K562 (cell line): ENCODE data around the gene STUB1. TPM values are rescaled to one million over a fixed set of nuclear protein-coding genes. Genes with fewer than 3 reads are reported as not detected.
A peak's percentile ranks its signal among the peaks of the same experiment; 100 is the strongest.

Experiments used
- AFF4 ChIP-seq: sonication (generic); formaldehyde crosslinking; IDR thresholded peaks from 2 replicates; pipeline ENCODE4 v1.8.0; 2023; ENCODE audit warnings: mild to moderate bottlenecking, missing genetic modification reagents
- EGR1 ChIP-seq: fragments of 450-650 bp; conservative IDR thresholded peaks from 2 replicates; pipeline ENCODE4 v1.6.1; 2017; ENCODE audit warnings: mild to moderate bottlenecking
- FIP1L1 ChIP-seq: fragments of 200-400 bp; formaldehyde crosslinking; IDR thresholded peaks from 2 replicates; pipeline ENCODE4 v1.6.1; 2018; ENCODE audit warnings: mild to moderate bottlenecking, low read depth, low read length; ENCODE audit not compliant: poor library complexity, severe bottlenecking
- GABPB1 ChIP-seq: sonication (generic); formaldehyde crosslinking; IDR thresholded peaks from 2 replicates; pipeline ENCODE4 v1.8.0; 2022; ENCODE audit warnings: mild to moderate bottlenecking, missing genetic modification reagents
- GABPB2 ChIP-seq: fragments of 250-450 bp; sonication (Bioruptor Pico); conservative IDR thresholded peaks from 2 replicates; pipeline ENCODE4 v1.5.1; 2021; ENCODE audit warnings: mild to moderate bottlenecking
- GMEB1 ChIP-seq: fragments of 250-450 bp; sonication (Bioruptor Pico); IDR thresholded peaks from 2 replicates; pipeline ENCODE4 v1.4.0; 2020; ENCODE audit warnings: mild to moderate bottlenecking
- MITF ChIP-seq: IDR thresholded peaks from 2 replicates; pipeline ENCODE4 v1.6.1; 2014; ENCODE audit warnings: antibody characterized with exemption
- NFE2L1 ChIP-seq: fragments of 450-650 bp; IDR thresholded peaks from 2 replicates; pipeline ENCODE4 v1.6.1; 2016; ENCODE audit warnings: missing genetic modification characterization, low read depth, mild to moderate bottlenecking, missing compliant biosample characterization, moderate library complexity, borderline replicate concordance
- PRPF4 ChIP-seq: fragments of 200-400 bp; formaldehyde crosslinking; IDR thresholded peaks from one replicate; pipeline ENCODE4 v1.6.1; 2017; ENCODE audit warnings: low read length, low read depth, mild to moderate bottlenecking; ENCODE audit not compliant: insufficient read depth, poor library complexity, severe bottlenecking
- RBM22 ChIP-seq: fragments of 200-400 bp; formaldehyde crosslinking; IDR thresholded peaks from 2 replicates; pipeline ENCODE4 v1.6.1; 2018; ENCODE audit warnings: low read length, low read depth; ENCODE audit not compliant: poor library complexity, severe bottlenecking
- RFX1 ChIP-seq: fragments of 450-650 bp; IDR thresholded peaks from 2 replicates; pipeline ENCODE4 v1.6.1; 2016; ENCODE audit warnings: mild to moderate bottlenecking, moderate library complexity
- SNAPC5 ChIP-seq: fragments of 250-450 bp; sonication (Bioruptor Pico); IDR thresholded peaks from 2 replicates; pipeline ENCODE4 v1.8.0; 2021; ENCODE audit warnings: moderate library complexity, mild to moderate bottlenecking, inconsistent platforms
- STAG1 ChIP-seq: sonication (generic); formaldehyde crosslinking; IDR thresholded peaks from 2 replicates; pipeline ENCODE4 v1.5.0; 2020; ENCODE audit warnings: missing genetic modification reagents, borderline replicate concordance
- ZHX1 ChIP-seq: fragments of 150-350 bp; conservative IDR thresholded peaks from 2 replicates; pipeline ENCODE4 v1.6.1; 2014; ENCODE audit warnings: low read length
- ZNF655 ChIP-seq: fragments of 250-450 bp; sonication (Bioruptor Pico); IDR thresholded peaks from 2 replicates; pipeline ENCODE4 v1.5.0; 2021
- polyA plus RNA-seq, 8 experiments: library from polyadenylated mRNA; depleted of rRNA in 4 of 8; stranded (reverse) in 5 of 8; unstranded in 3 of 8; fragments of >200 nt; fragmentation: Nextera tagmentation in 2 of 8; fragmentation: Illumina TruSeq in 1 of 8; extraction: Ambion mirVana in 2 of 8; extraction: Trizol in 1 of 8; gene quantifications; 2 replicates each; pipeline versions ENCODE4 v1.2.1 to v1.2.3, GENCODE V29; 2011 to 2014; ENCODE audit warnings: inconsistent platforms in 1 of 8, missing spikeins in 1 of 8
- total RNA-seq, 7 experiments: library from RNA; depleted of rRNA in 6 of 7; stranded (reverse); fragments of >200 nt in 6 of 7; fragmentation: Illumina TruSeq in 2 of 7; extraction: Trizol in 2 of 7; gene quantifications; 2 replicates each; pipeline versions ENCODE4 v1.2.1 to v1.2.3, GENCODE V29; 2011 to 2021; ENCODE audit warnings: low replicate concordance in 1 of 7

The STUB1 gene
- total and polyA plus RNA-seq, 9 of the 15 experiments (the other 6 are each of a cell fraction or from before 2014, with no cell fraction given): 10.6 to 251 (median 152) TPM

GRCh38 chr16:711548-712320, 31.5 kb downstream of the STUB1 start (continued):
- TF ChIP-seq ZHX1 (no peak), RFX1 (peak; percentile 30; the same call in 1 of the 2 replicates), PRPF4 (no peak), GABPB2 (CRISPR knock-in tag) (no peak), STAG1 (peak; percentile 96), ZNF655 (CRISPR knock-in tag) (no peak), NFE2L1 (no peak), GMEB1 (CRISPR knock-in tag) (no peak), MITF (no peak), FIP1L1 (peak; percentile 49), EGR1 (no peak), AFF4 (CRISPR knock-in tag) (no peak), GABPB1 (CRISPR knock-in tag) (peak; percentile 43; the same call in 1 of the 2 replicates), RBM22 (no peak), SNAPC5 (CRISPR knock-in tag) (no peak)
